GM18505 (cell line): Measurements from ENCODE around the gene LRMDA.

Experiments
- ATAC-seq: cut with Tn5 transposase; IDR thresholded peaks from one replicate; pipeline ENCODE4 v1.9.1; 2021; ENCODE audit not compliant: unreplicated experiment
- POLR2A ChIP-seq: IDR thresholded peaks from 4 replicates; pipeline ENCODE4 v1.6.1; 2011; ENCODE audit warnings: borderline replicate concordance; ENCODE audit not compliant: insufficient read depth, insufficient read length; ENCODE audit errors: extremely low read depth

LRMDA gene

GRCh38 chr10:76068856-76069255 lies 637.4 kb downstream of the LRMDA start:
- no peak for ATAC-seq
- no peak for TF ChIP-seq POLR2A

GRCh38 chr10:76070916-76071315 lies 639.5 kb downstream of the LRMDA start:
- ATAC-seq: no peak
- no peak for TF ChIP-seq POLR2A

GRCh38 chr10:76071653-76072365 lies 640.4 kb downstream of the LRMDA start:
- TF ChIP-seq POLR2A: no peak
- no peak for ATAC-seq

- no peak for TF ChIP-seq POLR2A
- ATAC-seq: no peak
Measured at GRCh38 chr10:76072384-76072783, 641.0 kb downstream of the LRMDA start.

GRCh38 chr10:76073524-76073923 lies 642.1 kb downstream of the LRMDA start:
- ATAC-seq: no peak
- no peak for TF ChIP-seq POLR2A

GRCh38 chr10:76074659-76075058 lies 643.2 kb downstream of the LRMDA start:
- no peak for ATAC-seq
- no peak for TF ChIP-seq POLR2A

GRCh38 chr10:76080451-76080850 lies 649.0 kb downstream of the LRMDA start:
- TF ChIP-seq POLR2A: no peak
- no peak for ATAC-seq

- TF ChIP-seq POLR2A: no peak
- ATAC-seq: no peak
Measured at GRCh38 chr10:76080991-76081390, 649.6 kb downstream of the LRMDA start.

GRCh38 chr10:76082232-76082631 lies 650.8 kb downstream of the LRMDA start:
- TF ChIP-seq POLR2A: no peak
- ATAC-seq: no peak

GRCh38 chr10:76082956-76083355 lies 651.5 kb downstream of the LRMDA start:
- ATAC-seq: no peak
- no peak for TF ChIP-seq POLR2A

- TF ChIP-seq POLR2A: no peak
- no peak for ATAC-seq
Measured at GRCh38 chr10:76085002-76085816, 653.8 kb downstream of the LRMDA start.

- no peak for ATAC-seq
Measured at GRCh38 chr10:76085817-76086167, 654.4 kb downstream of the LRMDA start.

GRCh38 chr10:76086170-76086760 lies 654.8 kb downstream of the LRMDA start:
- ATAC-seq: no peak
- TF ChIP-seq POLR2A: no peak

More at GRCh38 chr10:76085817-76086167, 654.4 kb downstream of the LRMDA start:
- no peak for TF ChIP-seq POLR2A
